Ishikawa (cell line): ENCODE measurements around the gene NFATC1.

ENCODE experiments used
- CREB1 ChIP-seq: IDR thresholded peaks from 2 replicates; pipeline ENCODE4 v1.6.1; 2012; ENCODE audit warnings: low read depth
- EGR1 ChIP-seq: IDR thresholded peaks from 2 replicates; pipeline ENCODE4 v1.6.1; 2012
- EP300 ChIP-seq: IDR thresholded peaks from 2 replicates; pipeline ENCODE4 v1.6.1; 2012; ENCODE audit warnings: borderline replicate concordance
- FOXM1 ChIP-seq: IDR thresholded peaks from 2 replicates; pipeline ENCODE4 v1.6.1; 2012; ENCODE audit warnings: low read depth, borderline replicate concordance
- MAX ChIP-seq: IDR thresholded peaks from 2 replicates; pipeline ENCODE4 v1.6.1; 2012
- RAD21 ChIP-seq: IDR thresholded peaks from 2 replicates; pipeline ENCODE4 v1.6.1; 2012; ENCODE audit warnings: low read depth
- TCF12 ChIP-seq: IDR thresholded peaks from 2 replicates; pipeline ENCODE4 v1.6.1; 2012; ENCODE audit warnings: low read depth
- TEAD4 ChIP-seq: IDR thresholded peaks from 2 replicates; pipeline ENCODE4 v1.6.1; 2012
- USF1 ChIP-seq: IDR thresholded peaks from 2 replicates; pipeline ENCODE4 v1.6.1; 2012
- ZBTB7A ChIP-seq: IDR thresholded peaks from 2 replicates; pipeline ENCODE4 v1.6.1; 2012; ENCODE audit warnings: low read depth

- TF ChIP-seq EGR1 = no peak
- peak; percentile 57; the same call in 1 of the 2 replicates for TF ChIP-seq RAD21
- TF ChIP-seq CREB1 = no peak
- TF ChIP-seq EP300 = no peak
- 0 out of 2 replicates have a peak, but pooled peaks have one; percentile 29 for TF ChIP-seq MAX
- peak; percentile 14; the same call in 1 of the 2 replicates for TF ChIP-seq USF1
- no peak for TF ChIP-seq TEAD4
- TF ChIP-seq ZBTB7A = peak; percentile 14
- TF ChIP-seq FOXM1 = no peak
- no peak for TF ChIP-seq TCF12
These were observed 909 bp downstream of the NFATC1 start for GRCh38 chr18:79396431-79397246.
